GM12865 (cell line): ENCODE results near the gene CTSF.

Source experiments
- DNase-seq: peaks from one replicate; pipeline ENCODE4 v3.0.0; 2010; ENCODE audit warnings: low read depth
- H3K4me3 ChIP-seq: 2 replicates; pipeline ENCODE4 v1.5.1; 2011; ENCODE audit warnings: mild to moderate bottlenecking, low read depth, low read length, control low read depth
- TF ChIP-seq, protein P1 (sequence below): IDR thresholded peaks from 2 replicates; pipeline ENCODE4 v1.5.1; 2011; ENCODE audit warnings: low read length, control low read depth, low read depth, inconsistent platforms; ENCODE audit not compliant: insufficient read depth; ENCODE audit errors: missing control alignments

CTSF gene

DNA sequence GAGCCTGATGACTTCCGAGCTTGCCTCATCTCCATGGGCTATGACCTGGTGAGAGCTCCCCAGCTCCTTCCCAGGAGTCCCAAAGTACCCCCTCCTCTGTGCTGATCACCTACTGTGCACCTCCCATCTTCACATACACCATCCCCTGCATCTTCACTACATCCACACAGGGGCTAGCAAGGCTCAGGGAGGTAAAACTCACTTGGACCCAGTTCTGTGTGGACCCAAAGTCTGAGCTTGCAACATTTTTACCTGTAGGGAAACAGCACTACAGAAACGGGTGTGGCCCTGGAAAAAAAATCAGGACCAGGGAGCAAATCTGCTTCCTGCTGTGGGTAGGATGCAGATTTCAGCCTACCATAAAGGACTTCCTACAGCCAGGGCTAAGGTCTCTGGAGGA is 6.1 kb downstream of the CTSF start:
- no peak overlapping the region for H3K4me3 ChIP-seq
- DNase-seq: no peak
- TF ChIP-seq, protein P1, sequence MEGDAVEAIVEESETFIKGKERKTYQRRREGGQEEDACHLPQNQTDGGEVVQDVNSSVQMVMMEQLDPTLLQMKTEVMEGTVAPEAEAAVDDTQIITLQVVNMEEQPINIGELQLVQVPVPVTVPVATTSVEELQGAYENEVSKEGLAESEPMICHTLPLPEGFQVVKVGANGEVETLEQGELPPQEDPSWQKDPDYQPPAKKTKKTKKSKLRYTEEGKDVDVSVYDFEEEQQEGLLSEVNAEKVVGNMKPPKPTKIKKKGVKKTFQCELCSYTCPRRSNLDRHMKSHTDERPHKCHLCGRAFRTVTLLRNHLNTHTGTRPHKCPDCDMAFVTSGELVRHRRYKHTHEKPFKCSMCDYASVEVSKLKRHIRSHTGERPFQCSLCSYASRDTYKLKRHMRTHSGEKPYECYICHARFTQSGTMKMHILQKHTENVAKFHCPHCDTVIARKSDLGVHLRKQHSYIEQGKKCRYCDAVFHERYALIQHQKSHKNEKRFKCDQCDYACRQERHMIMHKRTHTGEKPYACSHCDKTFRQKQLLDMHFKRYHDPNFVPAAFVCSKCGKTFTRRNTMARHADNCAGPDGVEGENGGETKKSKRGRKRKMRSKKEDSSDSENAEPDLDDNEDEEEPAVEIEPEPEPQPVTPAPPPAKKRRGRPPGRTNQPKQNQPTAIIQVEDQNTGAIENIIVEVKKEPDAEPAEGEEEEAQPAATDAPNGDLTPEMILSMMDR: no peak

DNA sequence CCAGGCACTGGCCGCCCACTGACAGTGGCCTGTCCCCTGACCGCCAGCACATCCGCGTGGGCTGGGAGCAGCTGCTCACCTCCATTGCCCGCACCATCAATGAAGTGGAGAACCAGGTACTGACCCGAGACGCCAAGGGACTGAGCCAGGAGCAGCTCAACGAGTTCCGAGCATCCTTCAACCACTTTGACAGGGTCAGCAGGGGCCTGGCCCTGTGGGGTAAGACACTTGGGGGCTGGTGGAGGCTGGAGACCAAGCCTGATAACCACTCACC is 6.5 kb downstream of the CTSF start:
- DNase-seq: no peak
- TF ChIP-seq, protein P1: no peak
- H3K4me3 ChIP-seq: no peak overlapping the region

- no peak overlapping the region for H3K4me3 ChIP-seq
- TF ChIP-seq, protein P1: no peak
- DNase-seq: no peak
Observed at GRCh38 chr11:66561178-66561974, 7.0 kb downstream of the CTSF start.

DNA sequence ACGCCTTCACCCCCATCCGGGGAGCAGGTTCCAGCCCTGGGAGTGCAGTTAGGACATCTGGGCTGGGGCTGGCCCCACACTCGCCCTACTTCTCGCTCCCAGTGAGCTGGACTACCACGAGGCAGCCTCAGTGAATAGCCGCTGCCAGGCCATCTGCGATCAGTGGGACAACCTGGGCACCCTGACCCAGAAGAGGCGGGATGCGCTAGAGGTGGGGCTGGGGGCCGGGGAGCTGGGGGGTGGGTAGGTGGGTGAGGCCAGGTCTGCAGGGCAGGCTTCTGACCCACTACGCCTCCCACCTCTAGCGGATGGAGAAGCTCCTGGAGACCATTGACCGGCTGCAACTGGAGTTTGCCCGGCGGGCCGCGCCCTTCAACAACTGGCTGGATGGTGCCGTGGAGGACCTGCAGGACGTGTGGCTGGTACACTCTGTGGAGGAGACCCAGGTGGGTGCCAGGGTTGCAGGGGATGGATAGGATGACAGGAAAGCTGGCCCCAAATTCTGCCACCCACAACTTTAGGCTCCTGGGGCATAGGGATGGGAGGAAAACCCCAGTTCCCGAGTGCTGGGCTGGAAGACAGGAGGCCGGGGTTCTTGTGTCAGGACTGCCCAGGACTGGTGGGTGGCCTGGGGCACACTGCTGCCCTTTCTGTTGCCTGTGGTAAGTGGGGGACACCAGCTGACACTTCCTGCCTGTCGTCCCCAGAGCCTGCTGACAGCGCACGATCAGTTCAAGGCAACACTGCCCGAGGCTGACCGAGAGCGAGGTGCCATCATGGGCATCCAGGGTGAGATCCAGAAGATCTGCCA is 8.3 kb downstream of the CTSF start:
- DNase-seq: no peak
- TF ChIP-seq, protein P1: no peak
- H3K4me3 ChIP-seq: no peak overlapping the region

GRCh38 chr11:66559142-66559865 is 9.1 kb downstream of the CTSF start:
- no peak overlapping the region for H3K4me3 ChIP-seq
- no peak for DNase-seq
- TF ChIP-seq, protein P1: no peak

- no peak overlapping the region for H3K4me3 ChIP-seq
- no peak for DNase-seq
- TF ChIP-seq, protein P1: no peak
Observed at GRCh38 chr11:66557733-66558326, 10.6 kb downstream of the CTSF start.
